ENCODE measurements around the gene ADAMTS2. TPM values are rescaled to one million over a fixed set of nuclear protein-coding genes. Genes with fewer than 3 reads are reported as not detected.

Gene ADAMTS2
- total RNA-seq, 1 donor from 2014 or later, result not detected

DNA sequence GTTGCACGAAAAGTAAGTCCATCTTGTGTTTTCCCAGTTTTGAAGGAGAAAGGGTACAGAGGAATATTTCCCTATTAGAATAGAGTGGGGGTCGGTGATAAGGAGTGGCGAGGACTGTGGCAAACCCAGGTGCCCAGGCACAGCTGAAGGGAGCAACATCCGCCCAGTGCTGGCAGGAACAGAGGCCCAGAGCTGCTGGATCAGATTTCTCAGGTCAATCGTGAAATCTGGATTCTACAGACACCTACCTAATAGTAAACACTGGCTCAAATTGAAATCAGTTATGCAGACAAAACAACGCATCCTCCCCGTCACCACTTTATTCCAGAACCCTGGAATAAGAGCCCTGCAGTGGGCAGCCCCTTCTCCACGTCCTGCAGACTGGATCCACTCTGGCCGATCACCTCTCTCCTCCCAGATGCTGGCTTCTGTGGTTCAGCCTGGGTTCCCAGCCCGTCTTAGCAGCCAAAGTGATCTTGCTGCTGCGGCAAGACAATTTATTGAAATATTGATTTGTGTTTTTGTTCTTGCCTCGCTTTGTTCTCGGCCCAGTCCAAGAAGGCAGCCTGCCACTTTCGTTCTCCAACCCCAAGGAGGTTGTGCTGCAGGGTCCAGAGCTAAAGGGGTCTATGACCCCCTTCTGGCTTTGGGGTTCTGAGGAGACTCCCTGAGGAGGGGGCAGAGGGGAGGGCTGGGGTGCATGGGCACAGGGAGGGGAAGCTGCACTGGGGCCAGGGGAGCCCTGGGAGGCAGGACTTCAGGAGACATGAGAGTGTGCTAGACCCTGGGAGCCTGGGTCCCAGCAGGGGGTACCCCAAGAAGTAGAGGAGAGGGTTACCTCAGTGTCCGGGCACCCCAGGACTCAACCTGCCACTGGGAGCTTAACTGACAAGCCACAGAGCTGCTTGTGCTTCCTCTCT lies 181.8 kb downstream of the ADAMTS2 start:
- intact Hi-C loops (cut with micrococcal nuclease), result no loop called here

DNA sequence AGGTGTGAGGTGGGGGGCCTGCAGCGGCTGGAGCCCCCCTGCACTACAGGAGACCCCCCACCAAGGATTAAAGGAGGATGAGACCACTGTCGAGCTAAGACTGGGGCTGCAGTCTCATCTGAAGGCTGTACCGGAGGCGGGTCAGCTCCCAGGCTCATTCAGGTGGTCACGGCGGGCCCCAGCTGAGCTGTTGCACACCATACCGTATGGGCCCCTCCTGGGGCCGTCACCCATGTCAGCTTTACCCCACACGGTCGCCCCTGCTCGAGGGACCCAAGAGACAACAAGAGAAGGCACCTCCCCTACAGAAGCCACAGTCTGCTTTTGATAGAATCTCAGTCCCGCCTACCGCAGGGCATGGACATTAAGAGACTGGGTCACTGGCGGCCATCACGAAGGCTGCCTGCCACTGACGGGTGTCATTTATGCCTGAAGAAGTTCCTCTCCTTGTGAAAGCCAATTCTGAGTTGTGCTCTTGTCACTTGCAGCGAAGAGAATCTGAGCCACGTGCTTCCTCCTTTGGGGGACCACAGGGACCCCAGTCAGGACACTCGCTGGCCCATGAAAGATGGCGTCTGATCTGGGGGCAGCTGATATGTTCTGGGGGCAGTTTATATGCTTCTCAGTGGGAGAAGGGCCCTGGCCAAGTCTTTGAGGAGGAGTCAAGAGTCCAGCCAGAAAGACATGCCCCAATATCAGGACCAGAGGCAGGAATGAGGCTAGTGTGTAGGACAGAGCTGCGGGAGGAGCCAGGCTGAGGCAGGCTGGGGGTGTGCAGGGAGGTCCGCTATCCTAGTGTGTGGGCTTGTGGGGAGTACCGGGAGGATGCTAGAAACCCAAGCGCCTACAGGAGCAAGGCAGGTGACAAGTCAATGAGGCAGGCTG lies 182.7 kb downstream of the ADAMTS2 start:
- intact Hi-C loops (cut with micrococcal nuclease), result no loop called here

DNA sequence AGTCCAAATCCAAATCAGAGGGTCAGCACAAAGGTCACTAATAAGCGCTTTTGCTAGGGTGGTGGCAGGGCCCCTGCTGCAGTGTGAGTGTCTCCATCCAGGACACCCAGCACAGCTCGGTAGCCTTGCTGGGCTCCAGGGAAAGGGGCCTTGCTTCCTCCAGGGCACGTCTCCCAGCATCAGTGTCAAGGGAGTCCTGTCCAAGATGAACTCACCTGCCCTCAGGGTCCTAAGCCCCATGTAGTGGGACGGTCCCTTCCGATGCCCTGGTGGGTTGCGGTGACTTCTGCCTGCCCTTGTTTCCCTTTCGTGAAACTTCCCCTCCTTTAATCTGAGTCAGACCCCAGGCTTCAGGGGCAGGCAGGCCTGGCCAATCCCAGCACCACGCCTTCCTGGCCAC lies 183.4 kb downstream of the ADAMTS2 start:
- intact Hi-C loops (cut with micrococcal nuclease), result no loop called here

DNA sequence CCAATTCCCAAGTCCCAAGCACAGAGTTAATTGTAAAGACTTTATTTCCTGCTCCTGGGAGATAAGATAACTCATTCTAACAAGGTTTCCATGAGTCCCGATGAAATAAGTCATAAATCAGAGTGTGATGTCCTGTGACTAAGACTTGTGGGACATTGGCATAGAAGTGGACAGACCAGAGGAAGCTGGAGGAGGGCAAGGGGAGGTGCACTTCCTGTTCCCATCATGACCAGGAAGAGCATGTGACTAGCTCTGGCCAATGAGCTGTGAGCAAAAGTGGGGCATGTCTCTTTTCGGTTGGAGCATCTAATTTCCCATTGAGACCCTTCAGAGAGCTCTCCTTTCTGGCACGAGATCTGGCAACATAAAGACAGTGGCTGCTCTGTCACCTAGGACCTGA lies 184.7 kb downstream of the ADAMTS2 start:
- intact Hi-C loops (cut with micrococcal nuclease), result no loop called here

DNA sequence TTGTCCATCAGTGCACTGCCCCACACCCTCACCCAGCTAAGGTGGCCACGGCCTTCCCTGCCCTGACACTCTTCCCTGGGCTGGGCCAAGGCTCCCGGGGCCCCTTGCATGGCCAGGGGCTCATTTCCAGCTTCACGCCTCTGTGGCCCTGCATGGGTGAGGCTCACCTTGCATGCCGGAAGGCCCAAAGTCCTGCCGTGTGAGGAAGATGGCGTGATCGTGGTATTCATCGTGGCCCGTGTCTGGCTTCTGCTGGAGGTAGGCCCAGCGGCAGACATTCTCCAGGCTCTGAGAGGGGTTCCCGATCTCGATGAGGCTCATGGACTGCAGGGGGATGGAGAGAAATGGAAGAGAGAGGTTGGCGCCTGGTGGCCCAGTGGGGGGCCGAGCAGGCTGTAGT lies 186.7 kb downstream of the ADAMTS2 start:
- intact Hi-C loops (cut with micrococcal nuclease), result no loop called here

DNA sequence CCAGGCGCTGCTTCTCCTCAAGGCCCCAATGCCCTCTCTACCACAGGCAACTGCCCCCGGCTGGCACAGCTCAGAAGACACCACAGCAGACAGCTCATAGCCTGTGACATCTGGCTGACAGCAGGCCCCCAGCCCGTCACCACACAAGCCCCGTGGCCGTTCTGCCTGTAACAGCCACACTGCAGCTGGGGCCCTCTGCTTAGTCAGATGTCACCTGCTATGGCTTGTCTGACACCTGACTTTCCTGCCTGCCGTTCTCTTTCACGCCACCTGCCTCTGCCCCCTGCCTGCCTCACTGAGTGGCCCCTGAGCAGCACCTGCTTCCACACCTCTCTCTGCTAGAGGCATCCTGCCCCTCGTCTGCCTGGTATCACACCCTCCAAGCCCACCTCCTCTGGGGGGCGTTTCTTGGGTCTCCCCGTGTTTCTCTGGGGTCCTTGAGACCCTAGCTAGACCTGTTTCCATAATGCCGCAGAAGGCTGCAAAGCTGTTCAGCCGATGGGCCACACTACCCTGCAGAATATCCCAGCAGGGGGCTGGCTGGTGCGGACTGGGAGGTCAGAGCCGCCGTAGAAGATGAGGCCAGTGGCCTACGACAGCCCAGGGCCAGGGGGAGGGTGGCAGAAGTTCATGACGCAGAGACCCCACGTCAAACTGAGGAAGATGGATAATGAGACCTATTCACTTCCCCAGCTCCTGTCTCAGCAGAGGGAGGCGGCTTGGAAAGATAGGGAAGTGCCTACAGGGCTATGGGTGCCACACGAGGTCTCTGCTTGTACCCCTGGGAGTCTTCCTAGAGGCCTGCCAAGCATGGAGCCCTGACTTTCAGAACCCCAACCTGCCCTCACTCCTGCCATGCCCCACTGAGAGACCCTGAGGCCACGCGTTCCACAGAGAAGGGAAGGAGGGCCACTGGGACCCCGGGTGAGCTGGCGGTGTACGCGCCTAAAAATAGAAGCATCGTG lies 190.0 kb downstream of the ADAMTS2 start:
- intact Hi-C loops (cut with micrococcal nuclease), result no loop called here

DNA sequence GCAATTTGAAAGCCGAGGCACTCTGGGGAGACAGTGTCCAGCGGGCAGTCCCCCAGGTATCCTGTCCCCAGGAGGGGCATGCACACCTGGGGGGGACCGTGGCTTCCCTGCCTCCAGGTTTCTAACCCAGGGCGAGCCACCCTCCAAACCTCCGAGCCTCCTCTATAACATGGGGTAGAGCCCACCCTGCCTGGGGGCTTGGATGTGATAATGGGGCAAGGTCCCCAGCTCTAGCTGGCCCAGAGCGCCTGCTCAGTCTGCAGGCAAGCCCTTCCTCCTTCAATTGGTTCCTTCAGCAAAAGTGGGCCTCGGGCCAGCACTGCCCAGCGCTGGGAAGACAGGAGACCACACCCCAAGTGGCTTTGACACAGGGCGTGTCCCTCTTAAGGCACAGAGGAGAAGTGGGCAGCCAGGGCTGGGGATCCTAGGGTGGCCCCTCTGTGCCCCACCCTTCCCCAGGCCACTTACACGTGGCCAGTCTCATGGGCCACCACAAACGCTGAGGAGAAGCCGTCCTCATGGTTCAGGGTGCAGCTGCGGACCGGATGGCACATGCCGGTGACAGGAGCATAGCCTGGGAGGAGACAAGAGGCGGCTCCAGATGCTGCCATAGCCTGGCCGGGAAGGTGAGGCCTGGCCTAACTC lies 190.8 kb downstream of the ADAMTS2 start:
- intact Hi-C loops (cut with micrococcal nuclease), result no loop called here

DNA sequence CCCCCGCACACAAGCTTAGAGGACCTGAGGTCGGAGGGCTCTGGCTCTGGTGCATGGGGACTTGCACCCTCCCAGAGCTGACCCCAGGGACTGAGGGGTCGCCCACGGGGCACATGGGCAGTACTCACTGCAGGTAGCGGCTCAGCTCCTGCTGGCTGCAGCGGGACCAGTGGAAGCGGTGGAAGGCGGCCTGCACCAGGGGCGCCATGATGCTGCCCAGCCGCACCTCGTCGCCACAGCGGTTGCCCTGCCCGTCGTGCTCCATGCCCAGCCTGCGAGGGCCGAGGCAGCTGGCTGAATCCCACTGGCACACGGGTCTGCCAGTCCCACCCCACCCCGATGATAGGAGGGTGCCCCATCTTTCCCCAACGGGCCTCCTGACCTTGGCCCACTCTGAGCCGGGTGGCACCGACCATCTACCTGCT lies 191.3 kb downstream of the ADAMTS2 start:
- intact Hi-C loops (cut with micrococcal nuclease), result no loop called here

DNA sequence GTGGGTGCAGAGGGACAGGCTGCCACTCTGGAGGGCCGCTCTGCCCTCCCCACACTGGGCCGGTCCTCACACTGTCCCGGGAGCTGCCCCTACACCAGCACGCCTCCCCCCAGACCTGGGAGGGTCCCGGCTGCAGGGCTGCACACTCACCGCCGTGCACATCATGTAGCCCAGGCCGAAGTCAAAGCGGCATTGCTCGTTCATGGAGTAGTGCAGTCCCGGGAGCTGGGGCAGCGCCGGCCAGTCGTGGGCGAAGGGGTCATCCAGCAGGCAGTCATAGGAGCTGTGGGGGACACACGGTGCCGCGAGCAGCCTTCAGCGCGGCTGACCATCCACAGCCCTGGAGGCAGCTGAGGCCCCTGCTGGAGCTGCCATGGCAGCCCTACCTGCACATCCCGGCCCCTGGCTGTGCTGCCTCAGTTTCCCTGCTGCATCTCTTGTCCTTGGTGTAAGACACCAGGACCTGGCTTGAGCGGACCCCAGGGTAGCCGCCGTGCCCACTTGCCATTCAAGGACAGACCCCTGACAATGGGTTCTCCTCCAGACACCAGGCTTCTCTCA lies 191.8 kb downstream of the ADAMTS2 start:
- intact Hi-C loops (cut with micrococcal nuclease), result no loop called here

DNA sequence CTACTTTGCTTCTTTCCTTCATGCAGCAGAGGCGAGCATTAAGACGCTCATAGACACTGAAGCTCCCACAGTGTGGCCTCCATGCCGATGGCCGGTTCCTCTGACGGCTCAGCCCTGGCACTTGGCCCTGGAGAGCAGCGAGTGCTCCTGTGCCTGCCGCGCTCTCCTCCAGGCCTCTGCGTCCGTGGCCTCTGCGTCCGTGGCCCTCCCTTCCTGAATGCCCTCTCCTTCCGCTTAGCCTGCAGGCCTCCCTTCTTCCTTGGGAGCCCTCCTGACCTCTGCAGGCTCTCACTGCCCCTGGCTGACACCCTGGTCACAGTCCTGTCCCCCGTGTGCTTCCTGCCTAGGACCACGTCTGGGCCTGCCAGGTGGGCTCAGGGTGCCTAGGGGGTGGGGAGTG lies 192.3 kb downstream of the ADAMTS2 start:
- intact Hi-C loops (cut with micrococcal nuclease), result no loop called here

DNA sequence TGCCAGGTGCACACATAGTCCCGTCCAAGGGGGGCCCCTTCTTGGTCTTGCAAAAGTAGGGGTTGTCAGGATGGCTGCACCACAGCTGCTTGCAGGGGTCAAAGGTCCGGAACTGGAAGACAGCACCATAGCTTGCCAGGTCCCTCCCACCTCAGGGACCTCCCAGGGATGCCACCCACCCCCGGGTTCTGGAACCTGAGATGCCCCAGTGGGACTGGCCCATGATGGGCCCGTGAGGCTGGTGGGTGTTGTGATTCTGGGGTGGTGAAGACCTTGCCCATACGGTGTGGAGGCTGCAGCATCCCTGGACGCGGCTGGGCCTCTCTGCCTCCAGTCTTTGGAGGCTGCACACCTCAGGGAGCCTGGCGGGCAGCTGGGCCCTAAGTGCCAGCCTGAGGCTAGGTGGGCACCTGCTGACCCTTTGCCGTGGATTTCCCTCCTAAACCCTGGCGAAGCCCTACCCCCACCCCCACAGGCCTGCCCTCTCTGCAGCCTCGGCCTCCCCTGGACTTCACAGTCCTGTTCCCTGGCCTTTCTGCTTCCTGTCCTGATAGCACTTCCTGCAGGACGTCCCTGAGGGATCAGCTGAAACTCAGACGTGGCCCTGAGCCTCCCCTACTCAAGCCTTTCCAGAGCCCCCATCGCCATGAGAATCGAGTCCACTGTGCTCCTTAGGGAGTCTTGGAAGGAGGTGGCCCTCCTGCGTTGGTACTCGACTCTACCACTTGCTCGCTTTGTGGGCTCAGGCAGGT lies 192.9 kb downstream of the ADAMTS2 start:
- intact Hi-C loops (cut with micrococcal nuclease), result no loop called here

DNA sequence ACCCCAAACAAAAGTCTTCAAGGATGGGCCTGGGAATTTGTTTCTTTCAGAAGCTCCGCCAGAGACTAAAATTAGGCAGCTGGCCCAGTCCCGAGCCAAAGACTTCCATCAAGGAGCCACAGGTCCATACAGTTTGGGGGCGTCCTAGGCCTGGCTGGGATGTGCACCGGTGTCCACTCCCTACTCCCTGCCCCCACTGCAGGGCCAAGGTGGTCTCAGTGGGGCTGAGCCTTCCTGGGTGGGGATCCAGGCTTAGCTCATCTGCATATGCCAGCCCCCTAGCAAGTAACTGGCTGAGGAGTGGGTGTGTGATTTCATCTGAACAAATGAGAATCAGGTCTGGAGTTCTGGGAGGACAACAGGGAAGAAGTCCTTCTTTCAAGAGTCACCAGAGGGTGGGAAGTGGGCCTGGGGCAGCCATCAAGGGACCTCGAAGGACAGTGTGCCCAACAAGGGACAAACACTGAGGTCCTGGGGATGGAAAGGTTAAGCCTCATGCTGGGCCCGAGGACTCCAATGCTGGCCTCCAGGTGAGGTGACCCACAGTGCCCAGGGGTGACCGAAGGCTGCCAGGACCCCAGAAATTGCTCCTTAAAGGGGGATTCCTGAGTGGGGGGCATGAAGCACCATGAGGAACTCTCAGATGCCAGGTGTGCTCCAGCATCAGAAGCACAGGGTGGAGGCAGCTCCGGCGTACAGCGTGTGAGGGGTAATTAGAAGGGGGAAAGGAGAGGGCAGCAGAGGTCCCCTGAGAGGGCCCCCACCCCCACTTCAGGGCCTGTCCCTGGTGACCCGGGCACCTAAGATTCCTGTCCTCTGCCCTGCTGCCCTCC lies 193.8 kb downstream of the ADAMTS2 start:
- intact Hi-C loops (cut with micrococcal nuclease), result no loop called here

DNA sequence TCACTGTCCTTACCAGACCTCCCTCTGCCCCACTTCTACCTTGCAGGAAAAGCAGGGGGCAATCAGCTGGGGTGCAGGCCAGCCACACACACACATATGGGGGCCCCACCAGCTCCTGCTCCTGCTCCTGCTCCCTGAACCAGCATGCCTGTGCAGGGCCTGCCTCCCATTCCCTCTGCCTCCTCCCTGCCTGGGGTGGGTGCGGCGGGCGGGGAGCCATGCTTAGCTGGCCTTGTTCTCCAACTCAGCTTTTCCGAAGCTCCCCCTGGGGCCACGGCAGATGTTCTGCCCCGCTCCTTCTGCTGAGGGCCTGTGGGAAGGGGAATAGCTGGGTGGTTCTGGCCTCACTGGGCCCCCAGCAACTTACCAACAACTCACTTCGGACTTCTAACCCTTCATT lies 195.2 kb downstream of the ADAMTS2 start:
- intact Hi-C loops (cut with micrococcal nuclease), result no loop called here

DNA sequence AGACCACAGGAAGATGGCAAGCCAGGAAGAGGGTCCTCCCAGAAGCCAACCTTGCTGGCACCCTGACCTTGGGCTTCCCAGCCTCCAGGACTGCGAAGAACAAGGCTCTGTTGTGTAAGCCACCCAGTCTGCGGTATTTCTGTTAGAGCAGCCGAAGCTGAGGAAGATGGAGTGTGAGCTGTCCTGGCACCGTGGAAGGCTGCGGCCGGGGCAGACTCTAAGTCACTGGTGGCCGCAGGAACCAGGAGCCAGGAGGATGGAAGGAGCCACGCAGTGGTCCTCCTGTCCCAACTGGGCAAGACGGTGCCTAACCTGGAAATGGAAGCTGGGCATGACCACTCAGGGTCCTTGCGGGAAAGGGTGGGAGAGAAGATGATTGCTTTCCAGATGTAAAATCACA lies 196.0 kb downstream of the ADAMTS2 start:
- intact Hi-C loops (cut with micrococcal nuclease), result loop anchor here (10.0 kb wide), 1 partner anchor 914 kb away; the partner anchor contains the start of gene PHYKPL

DNA sequence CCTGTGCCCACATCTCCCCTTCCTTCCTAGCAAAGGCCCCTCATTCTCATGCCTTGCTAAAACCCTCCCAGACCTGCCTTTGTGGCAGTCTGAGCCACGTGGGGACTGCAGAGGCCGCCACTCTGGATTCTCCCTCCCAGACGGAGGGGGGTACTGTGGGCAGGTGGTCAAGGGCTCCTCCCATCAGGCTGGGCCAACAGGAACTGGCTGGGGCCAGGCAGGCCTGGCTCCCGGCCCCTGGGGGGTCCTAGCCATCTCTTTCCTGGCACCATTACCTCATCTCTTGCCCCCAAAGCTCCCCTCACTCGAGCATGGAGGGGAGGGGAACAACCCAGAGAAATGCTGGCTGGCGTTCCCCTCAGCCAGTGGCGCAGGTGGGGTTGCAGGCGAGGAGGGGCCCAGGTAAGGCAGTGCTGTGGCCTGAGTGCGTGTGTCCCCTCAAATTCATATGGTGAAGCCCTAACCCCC lies 196.5 kb downstream of the ADAMTS2 start:
- intact Hi-C loops (cut with micrococcal nuclease), result loop anchor here (10.0 kb wide), 1 partner anchor 914 kb away; the partner anchor contains the start of gene PHYKPL

DNA sequence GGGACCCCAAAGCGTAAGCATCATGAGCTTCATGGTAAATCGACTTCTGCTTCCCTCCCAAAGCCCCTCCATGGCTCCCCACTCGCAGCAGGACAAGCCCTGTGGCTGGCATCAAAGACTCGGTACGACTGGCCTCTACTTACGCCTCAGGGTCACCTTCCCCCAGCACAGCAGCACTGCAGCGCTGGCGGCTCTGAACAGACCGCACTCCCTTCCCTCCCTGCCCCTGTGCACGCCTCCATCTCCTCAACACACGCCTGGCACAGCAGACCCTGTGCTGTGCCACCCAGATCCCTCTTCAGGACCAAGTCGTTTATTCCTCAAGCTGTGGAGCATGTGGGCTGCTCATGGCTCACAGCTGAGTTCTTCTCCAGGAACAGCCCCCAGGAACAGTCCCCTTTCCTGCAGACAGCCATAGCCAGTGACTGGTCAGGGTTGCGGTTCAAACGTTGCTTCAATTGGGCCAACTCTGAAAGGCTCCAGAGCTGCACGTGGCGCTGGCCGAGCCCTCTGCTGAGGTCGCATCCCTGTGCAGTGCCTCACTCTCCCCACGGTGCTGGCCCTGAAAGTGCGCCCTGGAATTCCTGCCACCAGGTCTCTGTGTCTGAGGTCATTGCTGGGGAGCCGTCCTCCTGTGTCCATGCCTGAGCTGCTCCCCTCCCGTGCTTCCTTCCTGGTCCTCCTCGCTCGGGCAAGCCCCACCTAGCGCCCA lies 197.1 kb downstream of the ADAMTS2 start:
- intact Hi-C loops (cut with micrococcal nuclease), result loop anchor here (10.0 kb wide), 1 partner anchor 913 kb away; the partner anchor contains the start of gene PHYKPL

DNA sequence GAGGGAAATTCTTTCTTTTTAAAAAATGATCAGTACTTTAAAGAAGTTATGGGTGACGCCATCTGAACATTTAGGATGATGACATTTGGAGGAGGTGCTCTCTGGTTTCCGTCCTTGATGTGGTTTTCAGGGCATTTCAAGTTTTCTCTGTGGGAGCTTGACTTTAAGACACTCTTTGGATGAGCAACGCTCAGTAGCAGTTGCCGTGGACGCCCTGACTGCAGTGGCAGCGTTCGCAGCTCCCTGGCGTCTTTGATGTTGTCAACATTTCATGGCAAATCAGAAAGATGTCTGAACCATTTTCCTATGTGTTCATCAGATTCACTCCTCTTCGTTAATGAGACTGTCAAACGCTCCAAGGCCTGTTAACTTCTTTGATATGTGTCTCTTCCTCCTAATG lies 199.0 kb downstream of the ADAMTS2 start:
- intact Hi-C loops (cut with micrococcal nuclease), result loop anchor here (10.0 kb wide), 1 partner anchor 911 kb away; the partner anchor contains the start of gene PHYKPL
